OCI-LY3 (cell line): ENCODE measurements around the gene GABRG3.

Source experiments
- CTCF ChIP-seq: fragments of 200-600, 300-600 bp; sonication (generic); IDR thresholded peaks from 2 replicates; pipeline ENCODE4 v1.5.1; 2014; ENCODE audit warnings: antibody characterized with exemption, low read length, low read depth
- EZH2phosphoT487 ChIP-seq: fragments of 200-600 bp; shearing (Covaris generic); IDR thresholded peaks from 2 replicates; pipeline ENCODE4 v1.6.1; 2018; ENCODE audit warnings: antibody characterized with exemption, mixed run types, low read depth

DNA sequence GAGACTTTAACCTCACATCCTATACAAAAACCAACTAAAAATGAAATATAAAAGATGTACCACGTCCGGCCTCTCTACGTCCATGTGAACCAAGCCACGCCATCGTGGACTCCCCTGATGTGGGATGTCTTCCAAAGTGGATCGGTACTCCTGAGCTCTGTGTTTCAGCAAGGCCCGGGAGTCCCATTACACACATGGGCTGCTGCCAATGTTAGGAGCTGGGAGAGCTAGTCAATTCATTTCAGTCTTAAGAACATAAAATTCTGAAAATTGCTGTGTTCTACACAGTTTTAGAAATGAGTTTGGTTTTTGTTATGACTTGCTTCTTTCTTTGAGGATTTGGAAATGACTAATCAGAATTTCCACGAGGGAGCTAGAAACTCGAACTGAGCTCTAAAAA, 131.0 kb downstream of the GABRG3 start:
- no peak for TF ChIP-seq EZH2phosphoT487
- no peak for TF ChIP-seq CTCF
